Stimulated activated effector memory CD8-positive, alpha-beta T cell treated with anti-CD3 and anti-CD28 coated beads, Interleukin-12 subunit alpha, Interleukin-12 subunit beta, amount 100 ng/mL, for 72 hours (primary cell): ENCODE measurements around the gene TMEM38A.
"Not testable (repeated sequence)": the region's sequence is repeated elsewhere in the genome, so short reads cannot be mapped to it uniquely, and the experiment has no call there.

Experiments used
- ATAC-seq: fragments of 150-1000 bp; cut with Tn5 transposase; 2 replicates; pipeline ENCODE4 v1.10.0; 2021
- DNase-seq, 2 donors: peaks; one replicate each; pipeline ENCODE4 v3.0.0; 2021 to 2022; ENCODE audit warnings: low spot score in 2 of 2
- H3K27ac Mint-ChIP-seq: one replicate; pipeline ENCODE4 v1.8.0; 2022; ENCODE audit warnings: mild to moderate bottlenecking, mixed read lengths
- H3K36me3 Mint-ChIP-seq: one replicate; pipeline ENCODE4 v1.8.0; 2022; ENCODE audit warnings: mild to moderate bottlenecking, mixed read lengths
- H3K4me1 Mint-ChIP-seq: one replicate; pipeline ENCODE4 v1.8.0; 2022; ENCODE audit warnings: mixed read lengths
- H3K4me3 Mint-ChIP-seq: one replicate; pipeline ENCODE4 v1.8.0; 2022; ENCODE audit warnings: mild to moderate bottlenecking, mixed read lengths
- H3K9me3 Mint-ChIP-seq: one replicate; pipeline ENCODE4 v1.8.0; 2022; ENCODE audit warnings: mixed read lengths

Gene TMEM38A

GRCh38 chr19:16679811-16680210 lies 18.9 kb downstream of the TMEM38A start:
- no peak overlapping the region for H3K27ac Mint-ChIP-seq
- H3K36me3 Mint-ChIP-seq, result peaks cover 4% of the 10 kb centered on the region
- ATAC-seq (no peak), DNase-seq (no peak)
- no peaks in the 10 kb centered on the region for H3K4me1 Mint-ChIP-seq
- H3K9me3 Mint-ChIP-seq, result no peaks in the 10 kb centered on the region
- H3K4me3 Mint-ChIP-seq, result no peak overlapping the region

GRCh38 chr19:16682539-16682938 lies 21.6 kb downstream of the TMEM38A start:
- no peaks in the 10 kb centered on the region for H3K4me1 Mint-ChIP-seq
- no peak for ATAC-seq
- H3K4me3 Mint-ChIP-seq, result no peak overlapping the region
- peaks cover 4% of the 10 kb centered on the region for H3K36me3 Mint-ChIP-seq
- DNase-seq, result no peak
- H3K27ac Mint-ChIP-seq, result no peak overlapping the region
- no peaks in the 10 kb centered on the region for H3K9me3 Mint-ChIP-seq

- H3K36me3 Mint-ChIP-seq, result peaks cover 4% of the 10 kb centered on the region
- ATAC-seq (no peak), DNase-seq (no peak)
- H3K9me3 Mint-ChIP-seq, result no peaks in the 10 kb centered on the region
- no peak overlapping the region for H3K4me3 Mint-ChIP-seq
- no peaks in the 10 kb centered on the region for H3K4me1 Mint-ChIP-seq
- no peak overlapping the region for H3K27ac Mint-ChIP-seq
These were observed 23.3 kb downstream of the TMEM38A start for GRCh38 chr19:16684216-16684615.

- peaks cover 4% of the 10 kb centered on the region for H3K36me3 Mint-ChIP-seq
- DNase-seq, result no peak
- no peaks in the 10 kb centered on the region for H3K9me3 Mint-ChIP-seq
- ATAC-seq, result no peak
- H3K4me3 Mint-ChIP-seq, result no peak overlapping the region
- H3K27ac Mint-ChIP-seq, result no peak overlapping the region
- no peaks in the 10 kb centered on the region for H3K4me1 Mint-ChIP-seq
These were observed 27.1 kb downstream of the TMEM38A start for GRCh38 chr19:16688084-16688483.

- Mint-ChIP-seq H3K9me3 (no peaks in the 10 kb centered on the region), H3K27ac (no peak overlapping the region), H3K4me1 (no peaks in the 10 kb centered on the region), H3K4me3 (no peak overlapping the region), H3K36me3 (no peaks in the 10 kb centered on the region)
- DNase-seq (no peak), ATAC-seq (no peak)
These were observed 38.0 kb downstream of the TMEM38A start for GRCh38 chr19:16698914-16699313.

- no peaks in the 10 kb centered on the region for H3K4me1 Mint-ChIP-seq
- no peak overlapping the region for H3K27ac Mint-ChIP-seq
- H3K36me3 Mint-ChIP-seq, result no peaks in the 10 kb centered on the region
- no peak for DNase-seq
- no peaks in the 10 kb centered on the region for H3K9me3 Mint-ChIP-seq
- no peak for ATAC-seq
- no peak overlapping the region for H3K4me3 Mint-ChIP-seq
These were observed 41.2 kb downstream of the TMEM38A start for GRCh38 chr19:16702123-16702522.

GRCh38 chr19:16703677-16704076 lies 42.7 kb downstream of the TMEM38A start:
- H3K27ac Mint-ChIP-seq, result no peak overlapping the region

GRCh38 chr19:16710870-16711269 lies 49.9 kb downstream of the TMEM38A start:
- not testable (repeated sequence) for H3K4me1 Mint-ChIP-seq, H3K9me3 Mint-ChIP-seq, H3K36me3 Mint-ChIP-seq, H3K4me3 Mint-ChIP-seq, H3K27ac Mint-ChIP-seq, DNase-seq, ATAC-seq

More at GRCh38 chr19:16703677-16704076, 42.7 kb downstream of the TMEM38A start:
- ATAC-seq (no peak), DNase-seq (no peak)
- Mint-ChIP-seq H3K4me1 (no peaks in the 10 kb centered on the region), H3K4me3 (no peak overlapping the region), H3K9me3 (no peaks in the 10 kb centered on the region), H3K36me3 (no peaks in the 10 kb centered on the region)

- not testable (repeated sequence) for H3K27ac Mint-ChIP-seq, H3K4me1 Mint-ChIP-seq, H3K9me3 Mint-ChIP-seq, H3K36me3 Mint-ChIP-seq, ATAC-seq, H3K4me3 Mint-ChIP-seq, DNase-seq
These were observed 51.4 kb downstream of the TMEM38A start for GRCh38 chr19:16712295-16712694.

- Mint-ChIP-seq H3K4me1 (peaks cover 6% of the 10 kb centered on the region), H3K36me3 (no peaks in the 10 kb centered on the region), H3K27ac (no peak overlapping the region), H3K4me3 (no peak overlapping the region), H3K9me3 (no peaks in the 10 kb centered on the region)
- peak; percentile 35 to 70 for DNase-seq
- ATAC-seq, result no peak
These were observed 53.9 kb downstream of the TMEM38A start for GRCh38 chr19:16714702-16715287.

- ATAC-seq (peak; percentile 80), DNase-seq (no peak)
- Mint-ChIP-seq H3K4me3 (no peak overlapping the region), H3K27ac (no peak overlapping the region), H3K36me3 (no peaks in the 10 kb centered on the region), H3K4me1 (peaks cover 6% of the 10 kb centered on the region), H3K9me3 (no peaks in the 10 kb centered on the region)
These were observed 54.7 kb downstream of the TMEM38A start for GRCh38 chr19:16715611-16716010.

GRCh38 chr19:16721051-16721450 lies 60.1 kb downstream of the TMEM38A start:
- Mint-ChIP-seq H3K4me3 (no peak overlapping the region), H3K9me3 (no peaks in the 10 kb centered on the region), H3K4me1 (no peaks in the 10 kb centered on the region), H3K36me3 (no peaks in the 10 kb centered on the region), H3K27ac (no peak overlapping the region)
- DNase-seq, result no peak
- ATAC-seq, result no peak

- H3K4me3 Mint-ChIP-seq, result no peak overlapping the region
- no peaks in the 10 kb centered on the region for H3K9me3 Mint-ChIP-seq
- no peak overlapping the region for H3K27ac Mint-ChIP-seq
- ATAC-seq (no peak), DNase-seq (no peak)
- no peaks in the 10 kb centered on the region for H3K4me1 Mint-ChIP-seq
- no peaks in the 10 kb centered on the region for H3K36me3 Mint-ChIP-seq
These were observed 61.7 kb downstream of the TMEM38A start for GRCh38 chr19:16722591-16722990.

- H3K9me3 Mint-ChIP-seq, result no peaks in the 10 kb centered on the region
- no peaks in the 10 kb centered on the region for H3K4me1 Mint-ChIP-seq
- H3K27ac Mint-ChIP-seq, result no peak overlapping the region
- ATAC-seq (no peak), DNase-seq (no peak)
- H3K36me3 Mint-ChIP-seq, result no peaks in the 10 kb centered on the region
- no peak overlapping the region for H3K4me3 Mint-ChIP-seq
These were observed 66.0 kb downstream of the TMEM38A start for GRCh38 chr19:16726916-16727315.

- not testable (repeated sequence) for H3K9me3 Mint-ChIP-seq, H3K36me3 Mint-ChIP-seq, H3K4me3 Mint-ChIP-seq, DNase-seq, H3K4me1 Mint-ChIP-seq, H3K27ac Mint-ChIP-seq, ATAC-seq
These were observed 74.8 kb downstream of the TMEM38A start for GRCh38 chr19:16735650-16736266.

GRCh38 chr19:16736709-16737108 lies 75.8 kb downstream of the TMEM38A start:
- ATAC-seq (no peak), DNase-seq (no peak)
- Mint-ChIP-seq H3K36me3 (no peaks in the 10 kb centered on the region), H3K27ac (no peak overlapping the region), H3K4me3 (no peak overlapping the region), H3K9me3 (no peaks in the 10 kb centered on the region), H3K4me1 (no peaks in the 10 kb centered on the region)
